Mucosa of rectum (tissue), 2 donors: ENCODE results near the gene TEKT5.
"Not testable (repeated sequence)": the region's sequence is repeated elsewhere in the genome, so short reads cannot be mapped to it uniquely, and the experiment has no call there.

ENCODE experiments used
- H3K27ac ChIP-seq, 2 donors: one replicate each; pipeline ENCODE4 v1.7.0; 2013; ENCODE audit warnings: inconsistent platforms in 2 of 2, low read depth in 2 of 2, low read length in 2 of 2
- H3K27me3 ChIP-seq, 2 donors: one replicate each; pipeline ENCODE4 v1.7.0; 2013; ENCODE audit warnings: low read length in 2 of 2; ENCODE audit not compliant: control insufficient read depth in 2 of 2, insufficient read depth in 2 of 2
- H3K36me3 ChIP-seq, 2 donors: one replicate each; pipeline ENCODE4 v1.7.0; 2013; ENCODE audit warnings: low read length in 2 of 2; ENCODE audit not compliant: control insufficient read depth in 2 of 2, insufficient read depth in 2 of 2
- H3K4me1 ChIP-seq, 2 donors: one replicate each; pipeline ENCODE4 v1.7.0; 2013; ENCODE audit warnings: low read length in 2 of 2, mild to moderate bottlenecking in 1 of 2; ENCODE audit not compliant: control insufficient read depth in 2 of 2, insufficient read depth in 2 of 2
- H3K4me3 ChIP-seq, 2 donors: one replicate each; pipeline ENCODE4 v1.7.0; 2013; ENCODE audit warnings: low read length in 2 of 2
- H3K9ac ChIP-seq, 2 donors: one replicate each; pipeline ENCODE4 v1.7.0; 2013; ENCODE audit warnings: low read length in 2 of 2, low read depth in 1 of 2, mild to moderate bottlenecking in 1 of 2
- H3K9me3 ChIP-seq, 2 donors: one replicate each; pipeline ENCODE4 v1.7.0; 2013; ENCODE audit warnings: low read length in 2 of 2; ENCODE audit not compliant: control insufficient read depth in 2 of 2
- donor health status: healthy.
- donor health status: Normal muscosa, but diverticular disease.

Gene TEKT5

GRCh38 chr16:10622036-10622921 is 72.5 kb downstream of the TEKT5 start:
- Histone ChIP-seq H3K4me1 (peaks cover 23 to 26% of the 10 kb centered on the region in 2 donors), H3K27me3 (peaks cover 0 to 2% of the 10 kb centered on the region in 2 donors), H3K27ac (no peak overlapping the region), H3K9me3 (no peaks in the 10 kb centered on the region), H3K4me3 (no peak overlapping the region), H3K36me3 (no peaks in the 10 kb centered on the region), H3K9ac (no peak overlapping the region)

- H3K4me1 ChIP-seq: peaks cover 26 to 31% of the 10 kb centered on the region in 2 donors
- not testable (repeated sequence) for H3K36me3 ChIP-seq, H3K9me3 ChIP-seq, H3K27ac ChIP-seq, H3K27me3 ChIP-seq, H3K4me3 ChIP-seq, H3K9ac ChIP-seq
Observed at GRCh38 chr16:10621216-10621949, 73.3 kb downstream of the TEKT5 start.

DNA sequence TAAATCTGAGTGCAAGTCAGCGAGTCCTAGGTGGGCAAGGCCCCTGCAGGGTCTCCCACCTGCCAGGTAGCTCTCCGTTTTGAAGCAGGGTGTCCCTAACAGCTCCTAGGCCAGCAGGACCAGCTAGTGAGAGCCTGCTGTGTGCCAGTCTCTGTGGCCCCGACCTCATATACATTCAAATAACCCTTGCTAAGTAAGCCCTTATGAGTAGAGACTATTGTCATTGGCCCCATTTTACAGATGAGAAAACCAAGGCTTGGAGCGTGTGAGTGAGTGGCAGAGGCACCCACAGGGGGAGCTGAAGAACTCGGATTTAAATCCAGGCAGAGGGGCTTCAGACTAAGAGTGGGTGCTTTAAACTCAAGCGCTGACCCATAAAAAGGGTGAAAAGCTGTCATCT is 74.6 kb downstream of the TEKT5 start:
- Histone ChIP-seq H3K9ac (peak overlapping the region in 1 of 2 donors; percentile 77), H3K36me3 (no peaks in the 10 kb centered on the region), H3K4me3 (peak overlapping the region in 1 of 2 donors; percentile 70), H3K4me1 (peaks cover 24 to 31% of the 10 kb centered on the region in 2 donors), H3K27me3 (peaks cover 0 to 2% of the 10 kb centered on the region in 2 donors), H3K27ac (peak overlapping the region; percentile 36 to 68), H3K9me3 (no peaks in the 10 kb centered on the region)

- H3K36me3 ChIP-seq: no peaks in the 10 kb centered on the region
- peak overlapping the region; percentile 36 to 68 for H3K27ac ChIP-seq
- peak overlapping the region; percentile 47 to 77 for H3K9ac ChIP-seq
- no peaks in the 10 kb centered on the region for H3K9me3 ChIP-seq
- H3K27me3 ChIP-seq: peaks cover 0 to 2% of the 10 kb centered on the region in 2 donors
- H3K4me1 ChIP-seq: peaks cover 24 to 31% of the 10 kb centered on the region in 2 donors
- peak overlapping the region; percentile 55 to 70 for H3K4me3 ChIP-seq
Observed at GRCh38 chr16:10619271-10619849, 75.4 kb downstream of the TEKT5 start.

DNA sequence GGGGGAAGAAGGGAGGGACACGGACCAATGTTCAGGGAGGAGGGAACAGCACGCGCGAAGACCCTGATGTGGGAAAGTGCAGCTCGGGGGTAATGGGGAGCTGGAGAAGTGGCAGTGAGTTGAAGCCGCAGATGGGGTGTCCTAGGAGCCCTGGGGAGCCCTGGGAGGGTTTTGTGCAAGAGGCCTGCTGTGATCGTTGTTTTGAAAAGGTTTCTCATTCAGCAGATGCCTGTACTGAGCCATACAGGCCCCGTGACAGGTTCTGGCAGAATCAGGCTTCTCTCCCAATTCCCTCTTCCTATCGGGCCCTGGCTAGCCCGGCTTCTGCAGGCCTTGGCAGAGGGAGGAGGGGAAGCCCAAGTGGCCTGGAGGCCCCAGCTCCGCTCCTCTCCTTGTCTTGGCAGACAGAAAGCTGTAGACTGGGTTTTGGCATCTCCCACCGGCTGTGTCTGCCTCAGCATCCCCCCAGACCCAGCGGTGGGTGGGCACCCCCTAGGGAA is 76.0 kb downstream of the TEKT5 start:
- peak overlapping the region; percentile 55 to 70 for H3K4me3 ChIP-seq
- peaks cover 24 to 31% of the 10 kb centered on the region in 2 donors for H3K4me1 ChIP-seq
- no peaks in the 10 kb centered on the region for H3K36me3 ChIP-seq
- peak overlapping the region; percentile 47 to 77 for H3K9ac ChIP-seq
- H3K9me3 ChIP-seq: no peaks in the 10 kb centered on the region
- peak overlapping the region; percentile 36 to 68 for H3K27ac ChIP-seq
- H3K27me3 ChIP-seq: peaks cover 0 to 2% of the 10 kb centered on the region in 2 donors

- Histone ChIP-seq H3K4me3 (no peak overlapping the region), H3K4me1 (peaks cover 24 to 31% of the 10 kb centered on the region in 2 donors), H3K9me3 (no peaks in the 10 kb centered on the region), H3K27ac (peak overlapping the region; percentile 49 to 54), H3K36me3 (no peaks in the 10 kb centered on the region), H3K27me3 (peaks cover 0 to 2% of the 10 kb centered on the region in 2 donors), H3K9ac (peak overlapping the region in 1 of 2 donors; percentile 35)
Observed at GRCh38 chr16:10617662-10618420, 76.9 kb downstream of the TEKT5 start.

GRCh38 chr16:10616756-10617640 is 77.7 kb downstream of the TEKT5 start:
- Histone ChIP-seq H3K4me3 (no peak overlapping the region), H3K9ac (peak overlapping the region; percentile 8 to 35), H3K36me3 (no peaks in the 10 kb centered on the region), H3K27ac (peak overlapping the region; percentile 49 to 54), H3K9me3 (no peaks in the 10 kb centered on the region), H3K4me1 (peaks cover 22 to 31% of the 10 kb centered on the region in 2 donors), H3K27me3 (peaks cover 0 to 2% of the 10 kb centered on the region in 2 donors)

- Histone ChIP-seq H3K9me3 (no peaks in the 10 kb centered on the region), H3K36me3 (no peaks in the 10 kb centered on the region), H3K4me3 (no peak overlapping the region), H3K27ac (peak overlapping the region in 1 of 2 donors; percentile 34), H3K27me3 (peaks cover 0 to 2% of the 10 kb centered on the region in 2 donors), H3K9ac (no peak overlapping the region), H3K4me1 (peaks cover 22 to 31% of the 10 kb centered on the region in 2 donors)
Observed at GRCh38 chr16:10616419-10616755, 78.3 kb downstream of the TEKT5 start.

DNA sequence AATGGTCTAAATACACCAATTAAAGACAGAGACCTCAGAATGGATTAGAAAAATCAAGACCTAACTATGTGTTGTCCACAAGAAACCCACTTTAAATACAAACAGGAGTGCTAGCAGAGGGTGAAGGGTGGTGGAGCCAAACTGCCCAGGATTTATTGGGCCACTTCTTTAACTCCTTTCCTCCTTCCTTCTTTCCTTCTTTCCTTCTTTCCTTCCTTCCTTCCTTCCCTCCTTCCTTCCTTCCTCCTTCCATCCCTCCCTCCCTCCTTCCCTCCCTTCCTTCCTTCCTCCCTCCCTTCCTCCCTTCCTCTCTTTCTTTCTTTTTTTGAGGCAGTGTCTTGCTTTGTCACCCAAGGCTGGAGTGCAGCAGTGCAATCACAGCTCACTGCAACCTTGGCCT is 80.0 kb downstream of the TEKT5 start:
- Histone ChIP-seq H3K9me3 (no peaks in the 10 kb centered on the region), H3K4me1 (peaks cover 23 to 36% of the 10 kb centered on the region in 2 donors), H3K4me3 (no peak overlapping the region)

More for the DNA sequence above, 80.0 kb downstream of the TEKT5 start:
- Histone ChIP-seq H3K27me3 (no peaks in the 10 kb centered on the region), H3K36me3 (no peaks in the 10 kb centered on the region), H3K27ac (no peak overlapping the region), H3K9ac (no peak overlapping the region)
